GM18520 (cell line): ENCODE data around the gene CCT5.
"Not testable (repeated sequence)": the region's sequence is repeated elsewhere in the genome, so short reads cannot be mapped to it uniquely, and the experiment has no call there.

ENCODE experiments used
- ATAC-seq: cut with Tn5 transposase; IDR thresholded peaks from one replicate; pipeline ENCODE4 v1.9.1; 2021; ENCODE audit not compliant: unreplicated experiment

CCT5 gene

GRCh38 chr5:10244342-10244944, 5.6 kb upstream of the CCT5 start:
- ATAC-seq, result no peak

GRCh38 chr5:10246761-10247160, 3.3 kb upstream of the CCT5 start:
- no peak for ATAC-seq

GRCh38 chr5:10247217-10247616, 2.9 kb upstream of the CCT5 start:
- not testable (repeated sequence) for ATAC-seq

GRCh38 chr5:10248378-10249260, 1.5 kb upstream of the CCT5 start:
- ATAC-seq, result no peak

- ATAC-seq, result no peak
These were observed 761 bp downstream of the CCT5 start for GRCh38 chr5:10250806-10251276.

- no peak for ATAC-seq
These were observed 1.3 kb downstream of the CCT5 start for GRCh38 chr5:10251405-10251804.

GRCh38 chr5:10253390-10253789, 3.3 kb downstream of the CCT5 start:
- no peak for ATAC-seq

GRCh38 chr5:10254686-10255085, 4.6 kb downstream of the CCT5 start:
- no peak for ATAC-seq

GRCh38 chr5:10257870-10258269, 7.8 kb downstream of the CCT5 start:
- ATAC-seq, result no peak

- no peak for ATAC-seq
These were observed 9.8 kb downstream of the CCT5 start for GRCh38 chr5:10259899-10260298.

GRCh38 chr5:10261065-10261464, 11.0 kb downstream of the CCT5 start:
- no peak for ATAC-seq

GRCh38 chr5:10262121-10262774, 12.2 kb downstream of the CCT5 start:
- no peak for ATAC-seq

- ATAC-seq, result no peak
These were observed 12.9 kb downstream of the CCT5 start for GRCh38 chr5:10262995-10263394.

GRCh38 chr5:10264604-10265003, 14.5 kb downstream of the CCT5 start:
- no peak for ATAC-seq

GRCh38 chr5:10265245-10266109, 15.4 kb downstream of the CCT5 start:
- no peak for ATAC-seq

- no peak for ATAC-seq
These were observed 16.1 kb downstream of the CCT5 start for GRCh38 chr5:10266137-10266536.

GRCh38 chr5:10266839-10267238, 16.8 kb downstream of the CCT5 start:
- no peak for ATAC-seq

- ATAC-seq, result no peak
These were observed 18.0 kb downstream of the CCT5 start for GRCh38 chr5:10268100-10268499.

GRCh38 chr5:10272053-10272874, 22.2 kb downstream of the CCT5 start:
- no peak for ATAC-seq

- not testable (repeated sequence) for ATAC-seq
These were observed 22.8 kb downstream of the CCT5 start for GRCh38 chr5:10272875-10273209.
